GM12873 (cell line): Measurements from ENCODE around the gene IL17RC.

Source experiments
- CTCF ChIP-seq: IDR thresholded peaks from 2 replicates; pipeline ENCODE4 v1.5.1; 2012; ENCODE audit warnings: low read depth, mild to moderate bottlenecking, moderate library complexity, low read length, control low read depth; ENCODE audit not compliant: insufficient read depth; ENCODE audit errors: missing control alignments

The IL17RC gene

GRCh38 chr3:9915254-9916141, 1.4 kb upstream of the IL17RC start:
- no peak for TF ChIP-seq CTCF

GRCh38 chr3:9916346-9916733, 558 bp upstream of the IL17RC start:
- TF ChIP-seq CTCF, result no peak

- TF ChIP-seq CTCF, result no peak
Measured at GRCh38 chr3:9917820-9918219, 922 bp downstream of the IL17RC start.

GRCh38 chr3:9918261-9919038, 1.6 kb downstream of the IL17RC start:
- no peak for TF ChIP-seq CTCF

- no peak for TF ChIP-seq CTCF
Measured at GRCh38 chr3:9928158-9928557, 11.3 kb downstream of the IL17RC start.

GRCh38 chr3:9930804-9931418, 14.0 kb downstream of the IL17RC start:
- TF ChIP-seq CTCF, result peak; percentile 21

- no peak for TF ChIP-seq CTCF
Measured at GRCh38 chr3:9932535-9932842, 15.6 kb downstream of the IL17RC start.
